ENCODE measurements around the gene P2RX4.

- TF ChIP-seq TAF1 (IDR thresholded peaks at IDR 0.05; ENCODE audit: borderline replicate concordance, insufficient read depth, low read length), result no peak
- TF ChIP-seq SIN3A (IDR thresholded peaks at IDR 0.05; ENCODE audit: borderline replicate concordance, insufficient read depth, low read length), result no peak
- no peak for TF ChIP-seq POLR2AphosphoS5 (IDR thresholded peaks at IDR 0.05; ENCODE audit: low read depth, low read length)
- TF ChIP-seq, protein P1, sequence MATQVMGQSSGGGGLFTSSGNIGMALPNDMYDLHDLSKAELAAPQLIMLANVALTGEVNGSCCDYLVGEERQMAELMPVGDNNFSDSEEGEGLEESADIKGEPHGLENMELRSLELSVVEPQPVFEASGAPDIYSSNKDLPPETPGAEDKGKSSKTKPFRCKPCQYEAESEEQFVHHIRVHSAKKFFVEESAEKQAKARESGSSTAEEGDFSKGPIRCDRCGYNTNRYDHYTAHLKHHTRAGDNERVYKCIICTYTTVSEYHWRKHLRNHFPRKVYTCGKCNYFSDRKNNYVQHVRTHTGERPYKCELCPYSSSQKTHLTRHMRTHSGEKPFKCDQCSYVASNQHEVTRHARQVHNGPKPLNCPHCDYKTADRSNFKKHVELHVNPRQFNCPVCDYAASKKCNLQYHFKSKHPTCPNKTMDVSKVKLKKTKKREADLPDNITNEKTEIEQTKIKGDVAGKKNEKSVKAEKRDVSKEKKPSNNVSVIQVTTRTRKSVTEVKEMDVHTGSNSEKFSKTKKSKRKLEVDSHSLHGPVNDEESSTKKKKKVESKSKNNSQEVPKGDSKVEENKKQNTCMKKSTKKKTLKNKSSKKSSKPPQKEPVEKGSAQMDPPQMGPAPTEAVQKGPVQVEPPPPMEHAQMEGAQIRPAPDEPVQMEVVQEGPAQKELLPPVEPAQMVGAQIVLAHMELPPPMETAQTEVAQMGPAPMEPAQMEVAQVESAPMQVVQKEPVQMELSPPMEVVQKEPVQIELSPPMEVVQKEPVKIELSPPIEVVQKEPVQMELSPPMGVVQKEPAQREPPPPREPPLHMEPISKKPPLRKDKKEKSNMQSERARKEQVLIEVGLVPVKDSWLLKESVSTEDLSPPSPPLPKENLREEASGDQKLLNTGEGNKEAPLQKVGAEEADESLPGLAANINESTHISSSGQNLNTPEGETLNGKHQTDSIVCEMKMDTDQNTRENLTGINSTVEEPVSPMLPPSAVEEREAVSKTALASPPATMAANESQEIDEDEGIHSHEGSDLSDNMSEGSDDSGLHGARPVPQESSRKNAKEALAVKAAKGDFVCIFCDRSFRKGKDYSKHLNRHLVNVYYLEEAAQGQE (IDR thresholded peaks at IDR 0.05; ENCODE audit: insufficient read depth in 1 of 2, low read depth in 2 of 2, low read length in 2 of 2), result no peak
These were observed 40.4 kb downstream of the P2RX4 start for GRCh38 chr12:121250359-121250758.

Data from PFSK-1 (cell line).